Endothelial cell of umbilical vein (primary cell): ENCODE measurements around the gene NR6A1.

Experiments
- CTCF ChIP-seq, 2 donors: IDR thresholded peaks; 1 replicate in 1 of 2; 2 replicates in 1 of 2; pipeline ENCODE4 v1.5.1; 2011; ENCODE audit warnings: low read length in 2 of 2, mild to moderate bottlenecking in 2 of 2, moderate library complexity in 2 of 2, control low read depth in 1 of 2, inconsistent platforms in 1 of 2, low read depth in 1 of 2; ENCODE audit not compliant: insufficient read depth in 1 of 2; ENCODE audit errors: extremely low read depth in 1 of 2
- POLR2A ChIP-seq: IDR thresholded peaks from 2 replicates; pipeline ENCODE4 v1.6.1; 2012; ENCODE audit warnings: low read depth, mild to moderate bottlenecking, control low read depth, low read length
- POLR2AphosphoS5 ChIP-seq: IDR thresholded peaks from 2 replicates; pipeline ENCODE4 v1.6.1; 2012; ENCODE audit warnings: low read depth, mild to moderate bottlenecking, control low read depth, low read length, moderate library complexity; ENCODE audit not compliant: insufficient read depth

GRCh38 chr9:124492818-124493217, 278.3 kb downstream of the NR6A1 start:
- TF ChIP-seq CTCF (IDR thresholded peaks at IDR 0.05; ENCODE audit: extremely low read depth in 1 of 2, insufficient read depth in 1 of 2, low read depth in 1 of 2, low read length in 2 of 2) (no peak), POLR2A (no peak), POLR2AphosphoS5 (no peak)
